GM19025 (cell line): ENCODE data around the gene FCHSD1.
"Not testable (repeated sequence)": the region's sequence is repeated elsewhere in the genome, so short reads cannot be mapped to it uniquely, and the experiment has no call there.

ENCODE experiments used
- ATAC-seq: cut with Tn5 transposase; IDR thresholded peaks from one replicate; pipeline ENCODE4 v1.9.1; 2021; ENCODE audit warnings: mild to moderate bottlenecking, low read depth, moderate library complexity; ENCODE audit not compliant: unreplicated experiment

FCHSD1 gene

GRCh38 chr5:141618804-141619554 lies 32.2 kb downstream of the FCHSD1 start, which contains the start of gene DIAPH1:
TSS of gene DIAPH1 (minus strand) at chr5:141619000. CDS start at chr5:141618914, 86 bp downstream.
- ATAC-seq, result peak; percentile 90

GRCh38 chr5:141618030-141618803 lies 33.0 kb downstream of the FCHSD1 start:
- peak; percentile 19 for ATAC-seq

GRCh38 chr5:141617682-141618029 lies 33.6 kb downstream of the FCHSD1 start:
- no peak for ATAC-seq

GRCh38 chr5:141617128-141617527 lies 34.1 kb downstream of the FCHSD1 start:
- no peak for ATAC-seq

GRCh38 chr5:141615991-141616720 lies 35.1 kb downstream of the FCHSD1 start:
- no peak for ATAC-seq

- ATAC-seq, result no peak
Measured at GRCh38 chr5:141613344-141613743, 37.9 kb downstream of the FCHSD1 start.

- no peak for ATAC-seq
Measured at GRCh38 chr5:141611289-141611688, 39.9 kb downstream of the FCHSD1 start.

- ATAC-seq, result not testable (repeated sequence)
Measured at GRCh38 chr5:141609921-141610320, 41.3 kb downstream of the FCHSD1 start.

- ATAC-seq, result no peak
Measured at GRCh38 chr5:141609044-141609443, 42.2 kb downstream of the FCHSD1 start.

GRCh38 chr5:141608557-141608956 lies 42.7 kb downstream of the FCHSD1 start:
- ATAC-seq, result no peak

GRCh38 chr5:141608046-141608445 lies 43.2 kb downstream of the FCHSD1 start:
- no peak for ATAC-seq

GRCh38 chr5:141605523-141606277 lies 45.5 kb downstream of the FCHSD1 start:
- peak; percentile 97 for ATAC-seq

GRCh38 chr5:141603923-141604717 lies 47.1 kb downstream of the FCHSD1 start:
- ATAC-seq, result no peak

- no peak for ATAC-seq
Measured at GRCh38 chr5:141602606-141603005, 48.6 kb downstream of the FCHSD1 start.

- no peak for ATAC-seq
Measured at GRCh38 chr5:141598391-141599345, 52.5 kb downstream of the FCHSD1 start.

GRCh38 chr5:141597814-141598213 lies 53.4 kb downstream of the FCHSD1 start:
- no peak for ATAC-seq

GRCh38 chr5:141597394-141597793 lies 53.8 kb downstream of the FCHSD1 start:
- ATAC-seq, result no peak

GRCh38 chr5:141596867-141597266 lies 54.4 kb downstream of the FCHSD1 start:
- no peak for ATAC-seq
